SK-N-SH treated with all-trans-retinoic acid at 6 μM for 48 hours (cell line): ENCODE results near the gene KIAA0319L.

Source experiments
- ATAC-seq: fragments of 200-7000 bp; cut with Tn5 transposase; 3 replicates; pipeline ENCODE4 v1.9.1; 2020; ENCODE audit warnings: mild to moderate bottlenecking, moderate library complexity
- ARNTL ChIP-seq: fragments of 450-650 bp; formaldehyde crosslinking; IDR thresholded peaks from 2 replicates; pipeline ENCODE4 v1.5.0; 2020; ENCODE audit warnings: low read depth, mild to moderate bottlenecking, moderate library complexity, borderline replicate concordance
- BACH2 ChIP-seq: fragments of 250-450 bp; sonication (Bioruptor Pico); IDR thresholded peaks from 2 replicates; pipeline ENCODE4 v1.9.0; 2021; ENCODE audit warnings: mild to moderate bottlenecking, borderline replicate concordance
- CSDC2 ChIP-seq: fragments of 250-450 bp; sonication (Bioruptor Pico); IDR thresholded peaks from 2 replicates; pipeline ENCODE4 v1.5.0; 2020; ENCODE audit warnings: mild to moderate bottlenecking, moderate library complexity
- CSRNP3 ChIP-seq: fragments of 250-450 bp; sonication (Bioruptor Pico); IDR thresholded peaks from 2 replicates; pipeline ENCODE4 v1.5.1; 2021; ENCODE audit warnings: mild to moderate bottlenecking, moderate library complexity
- ESRRG ChIP-seq: fragments of 250-450 bp; sonication (Bioruptor Pico); IDR thresholded peaks from 2 replicates; pipeline ENCODE4 v1.6.1; 2021; ENCODE audit warnings: mild to moderate bottlenecking
- GLIS3 ChIP-seq: fragments of 250-450 bp; sonication (Bioruptor Pico); IDR thresholded peaks from 2 replicates; pipeline ENCODE4 v1.5.0; 2020; ENCODE audit warnings: mild to moderate bottlenecking, moderate library complexity
- ISL1 ChIP-seq: fragments of 250-450 bp; sonication (Bioruptor Pico); IDR thresholded peaks from 2 replicates; pipeline ENCODE4 v2.1.2; 2022; ENCODE audit warnings: mild to moderate bottlenecking, moderate library complexity
- OSR1 ChIP-seq: fragments of 250-450 bp; sonication (Bioruptor Pico); IDR thresholded peaks from 2 replicates; pipeline ENCODE4 v1.8.0; 2022; ENCODE audit warnings: moderate library complexity, mild to moderate bottlenecking, inconsistent platforms
- SNAI2 ChIP-seq: fragments of 250-450 bp; sonication (Bioruptor Pico); IDR thresholded peaks from 2 replicates; pipeline ENCODE4 v1.5.0; 2020; ENCODE audit warnings: mild to moderate bottlenecking, moderate library complexity
- TCF4 ChIP-seq: fragments of 250-450 bp; sonication (Bioruptor Pico); IDR thresholded peaks from 2 replicates; pipeline ENCODE4 v1.8.0; 2021; ENCODE audit warnings: mild to moderate bottlenecking, moderate library complexity, borderline replicate concordance
- TOX ChIP-seq: fragments of 250-450 bp; sonication (Bioruptor Pico); IDR thresholded peaks from 2 replicates; pipeline ENCODE4 v1.8.0; 2021; ENCODE audit warnings: mild to moderate bottlenecking, moderate library complexity, borderline replicate concordance
- ZC3H10 ChIP-seq: fragments of 250-450 bp; sonication (Bioruptor Pico); IDR thresholded peaks from 2 replicates; pipeline ENCODE4 v1.5.1; 2021; ENCODE audit warnings: mild to moderate bottlenecking, moderate library complexity
- ZFP3 ChIP-seq: fragments of 250-450 bp; sonication (Bioruptor Pico); IDR thresholded peaks from 2 replicates; pipeline ENCODE4 v1.5.0; 2020; ENCODE audit warnings: mild to moderate bottlenecking, moderate library complexity
- ZFP30 ChIP-seq: fragments of 450-650 bp; formaldehyde crosslinking; IDR thresholded peaks from 2 replicates; pipeline ENCODE4 v1.5.0; 2022; ENCODE audit warnings: mild to moderate bottlenecking, moderate library complexity
- ZNF70 ChIP-seq: fragments of 450-650 bp; formaldehyde crosslinking; IDR thresholded peaks from 2 replicates; pipeline ENCODE4 v1.5.0; 2020; ENCODE audit warnings: mild to moderate bottlenecking, moderate library complexity
- ZNF8 ChIP-seq: fragments of 450-650 bp; formaldehyde crosslinking; IDR thresholded peaks from 2 replicates; pipeline ENCODE4 v1.5.0; 2020; ENCODE audit warnings: mild to moderate bottlenecking, moderate library complexity
- TF ChIP-seq, protein P1 (sequence below): fragments of 250-450 bp; sonication (Bioruptor Pico); IDR thresholded peaks from 2 replicates; pipeline ENCODE4 v1.8.0; 2020; ENCODE audit warnings: mild to moderate bottlenecking, moderate library complexity, borderline replicate concordance
- TF ChIP-seq, protein P2 (sequence below): fragments of 250-450 bp; sonication (Bioruptor Pico); IDR thresholded peaks from 2 replicates; pipeline ENCODE4 v1.8.0; 2021; ENCODE audit warnings: low read depth, mild to moderate bottlenecking, moderate library complexity, borderline replicate concordance
- TF ChIP-seq, protein P3 (sequence below): fragments of 250-450 bp; sonication (Bioruptor Pico); IDR thresholded peaks from 2 replicates; pipeline ENCODE4 v1.5.0; 2020; ENCODE audit warnings: mild to moderate bottlenecking, moderate library complexity
- TF ChIP-seq, protein P4 (sequence below): fragments of 250-450 bp; sonication (Bioruptor Pico); IDR thresholded peaks from 2 replicates; pipeline ENCODE4 v1.5.1; 2020; ENCODE audit warnings: low read depth, mild to moderate bottlenecking, moderate library complexity

Gene KIAA0319L

DNA sequence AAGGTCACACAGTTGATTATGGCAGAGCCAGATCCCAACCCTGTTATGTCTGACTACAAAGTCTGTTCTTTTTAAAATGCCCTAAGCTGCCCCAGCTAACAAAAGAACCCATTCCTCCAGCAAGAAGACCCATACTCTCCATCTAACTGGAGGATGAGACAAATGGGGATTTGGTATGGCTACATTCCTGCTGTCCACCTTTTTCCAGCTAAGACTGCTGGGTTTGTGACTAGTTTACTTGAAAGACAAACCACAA, 112.8 kb downstream of the KIAA0319L start:
- TF ChIP-seq, protein P1, sequence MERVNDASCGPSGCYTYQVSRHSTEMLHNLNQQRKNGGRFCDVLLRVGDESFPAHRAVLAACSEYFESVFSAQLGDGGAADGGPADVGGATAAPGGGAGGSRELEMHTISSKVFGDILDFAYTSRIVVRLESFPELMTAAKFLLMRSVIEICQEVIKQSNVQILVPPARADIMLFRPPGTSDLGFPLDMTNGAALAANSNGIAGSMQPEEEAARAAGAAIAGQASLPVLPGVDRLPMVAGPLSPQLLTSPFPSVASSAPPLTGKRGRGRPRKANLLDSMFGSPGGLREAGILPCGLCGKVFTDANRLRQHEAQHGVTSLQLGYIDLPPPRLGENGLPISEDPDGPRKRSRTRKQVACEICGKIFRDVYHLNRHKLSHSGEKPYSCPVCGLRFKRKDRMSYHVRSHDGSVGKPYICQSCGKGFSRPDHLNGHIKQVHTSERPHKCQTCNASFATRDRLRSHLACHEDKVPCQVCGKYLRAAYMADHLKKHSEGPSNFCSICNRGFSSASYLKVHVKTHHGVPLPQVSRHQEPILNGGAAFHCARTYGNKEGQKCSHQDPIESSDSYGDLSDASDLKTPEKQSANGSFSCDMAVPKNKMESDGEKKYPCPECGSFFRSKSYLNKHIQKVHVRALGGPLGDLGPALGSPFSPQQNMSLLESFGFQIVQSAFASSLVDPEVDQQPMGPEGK (CRISPR knock-in tag) = no peak
- TF ChIP-seq ZNF70 (CRISPR knock-in tag) (no peak), GLIS3 (CRISPR knock-in tag) (no peak), OSR1 (CRISPR knock-in tag) (no peak), TOX (no peak), ISL1 (no peak), SNAI2 (CRISPR knock-in tag) (no peak), CSRNP3 (CRISPR knock-in tag) (no peak), ZNF8 (CRISPR knock-in tag) (no peak), TCF4 (CRISPR knock-in tag) (no peak), ZFP3 (CRISPR knock-in tag) (no peak), CSDC2 (no peak), ZC3H10 (CRISPR knock-in tag) (no peak), BACH2 (no peak), ESRRG (no peak), ZFP30 (CRISPR knock-in tag) (no peak), ARNTL (no peak)
- TF ChIP-seq, protein P2, sequence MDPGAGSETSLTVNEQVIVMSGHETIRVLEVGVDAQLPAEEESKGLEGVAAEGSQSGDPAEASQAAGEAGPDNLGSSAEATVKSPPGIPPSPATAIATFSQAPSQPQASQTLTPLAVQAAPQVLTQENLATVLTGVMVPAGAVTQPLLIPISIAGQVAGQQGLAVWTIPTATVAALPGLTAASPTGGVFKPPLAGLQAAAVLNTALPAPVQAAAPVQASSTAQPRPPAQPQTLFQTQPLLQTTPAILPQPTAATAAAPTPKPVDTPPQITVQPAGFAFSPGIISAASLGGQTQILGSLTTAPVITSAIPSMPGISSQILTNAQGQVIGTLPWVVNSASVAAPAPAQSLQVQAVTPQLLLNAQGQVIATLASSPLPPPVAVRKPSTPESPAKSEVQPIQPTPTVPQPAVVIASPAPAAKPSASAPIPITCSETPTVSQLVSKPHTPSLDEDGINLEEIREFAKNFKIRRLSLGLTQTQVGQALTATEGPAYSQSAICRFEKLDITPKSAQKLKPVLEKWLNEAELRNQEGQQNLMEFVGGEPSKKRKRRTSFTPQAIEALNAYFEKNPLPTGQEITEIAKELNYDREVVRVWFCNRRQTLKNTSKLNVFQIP = no peak
- TF ChIP-seq, protein P3, sequence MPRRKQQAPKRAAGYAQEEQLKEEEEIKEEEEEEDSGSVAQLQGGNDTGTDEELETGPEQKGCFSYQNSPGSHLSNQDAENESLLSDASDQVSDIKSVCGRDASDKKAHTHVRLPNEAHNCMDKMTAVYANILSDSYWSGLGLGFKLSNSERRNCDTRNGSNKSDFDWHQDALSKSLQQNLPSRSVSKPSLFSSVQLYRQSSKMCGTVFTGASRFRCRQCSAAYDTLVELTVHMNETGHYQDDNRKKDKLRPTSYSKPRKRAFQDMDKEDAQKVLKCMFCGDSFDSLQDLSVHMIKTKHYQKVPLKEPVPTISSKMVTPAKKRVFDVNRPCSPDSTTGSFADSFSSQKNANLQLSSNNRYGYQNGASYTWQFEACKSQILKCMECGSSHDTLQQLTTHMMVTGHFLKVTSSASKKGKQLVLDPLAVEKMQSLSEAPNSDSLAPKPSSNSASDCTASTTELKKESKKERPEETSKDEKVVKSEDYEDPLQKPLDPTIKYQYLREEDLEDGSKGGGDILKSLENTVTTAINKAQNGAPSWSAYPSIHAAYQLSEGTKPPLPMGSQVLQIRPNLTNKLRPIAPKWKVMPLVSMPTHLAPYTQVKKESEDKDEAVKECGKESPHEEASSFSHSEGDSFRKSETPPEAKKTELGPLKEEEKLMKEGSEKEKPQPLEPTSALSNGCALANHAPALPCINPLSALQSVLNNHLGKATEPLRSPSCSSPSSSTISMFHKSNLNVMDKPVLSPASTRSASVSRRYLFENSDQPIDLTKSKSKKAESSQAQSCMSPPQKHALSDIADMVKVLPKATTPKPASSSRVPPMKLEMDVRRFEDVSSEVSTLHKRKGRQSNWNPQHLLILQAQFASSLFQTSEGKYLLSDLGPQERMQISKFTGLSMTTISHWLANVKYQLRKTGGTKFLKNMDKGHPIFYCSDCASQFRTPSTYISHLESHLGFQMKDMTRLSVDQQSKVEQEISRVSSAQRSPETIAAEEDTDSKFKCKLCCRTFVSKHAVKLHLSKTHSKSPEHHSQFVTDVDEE (CRISPR knock-in tag) = no peak
- TF ChIP-seq, protein P4, sequence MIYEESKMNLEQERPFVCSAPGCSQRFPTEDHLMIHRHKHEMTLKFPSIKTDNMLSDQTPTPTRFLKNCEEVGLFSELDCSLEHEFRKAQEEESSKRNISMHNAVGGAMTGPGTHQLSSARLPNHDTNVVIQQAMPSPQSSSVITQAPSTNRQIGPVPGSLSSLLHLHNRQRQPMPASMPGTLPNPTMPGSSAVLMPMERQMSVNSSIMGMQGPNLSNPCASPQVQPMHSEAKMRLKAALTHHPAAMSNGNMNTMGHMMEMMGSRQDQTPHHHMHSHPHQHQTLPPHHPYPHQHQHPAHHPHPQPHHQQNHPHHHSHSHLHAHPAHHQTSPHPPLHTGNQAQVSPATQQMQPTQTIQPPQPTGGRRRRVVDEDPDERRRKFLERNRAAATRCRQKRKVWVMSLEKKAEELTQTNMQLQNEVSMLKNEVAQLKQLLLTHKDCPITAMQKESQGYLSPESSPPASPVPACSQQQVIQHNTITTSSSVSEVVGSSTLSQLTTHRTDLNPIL (CRISPR knock-in tag) = no peak
- TF ChIP-seq, all 23 proteins: peak for 0
- ATAC-seq = no peak

GRCh38 chr1:35443768-35444518, 113.3 kb downstream of the KIAA0319L start:
- no peak; the same call in 2 of the 3 replicates for ATAC-seq
- TF ChIP-seq, protein P3 (CRISPR knock-in tag) = no peak
- TF ChIP-seq GLIS3 (CRISPR knock-in tag) (no peak), BACH2 (no peak), TOX (no peak), ISL1 (no peak)
- TF ChIP-seq, protein P2 = no peak
- TF ChIP-seq, protein P4 (CRISPR knock-in tag) = no peak
- TF ChIP-seq, protein P1 (CRISPR knock-in tag) = no peak
